Measurements from ENCODE around the gene FAM32A.

DNA sequence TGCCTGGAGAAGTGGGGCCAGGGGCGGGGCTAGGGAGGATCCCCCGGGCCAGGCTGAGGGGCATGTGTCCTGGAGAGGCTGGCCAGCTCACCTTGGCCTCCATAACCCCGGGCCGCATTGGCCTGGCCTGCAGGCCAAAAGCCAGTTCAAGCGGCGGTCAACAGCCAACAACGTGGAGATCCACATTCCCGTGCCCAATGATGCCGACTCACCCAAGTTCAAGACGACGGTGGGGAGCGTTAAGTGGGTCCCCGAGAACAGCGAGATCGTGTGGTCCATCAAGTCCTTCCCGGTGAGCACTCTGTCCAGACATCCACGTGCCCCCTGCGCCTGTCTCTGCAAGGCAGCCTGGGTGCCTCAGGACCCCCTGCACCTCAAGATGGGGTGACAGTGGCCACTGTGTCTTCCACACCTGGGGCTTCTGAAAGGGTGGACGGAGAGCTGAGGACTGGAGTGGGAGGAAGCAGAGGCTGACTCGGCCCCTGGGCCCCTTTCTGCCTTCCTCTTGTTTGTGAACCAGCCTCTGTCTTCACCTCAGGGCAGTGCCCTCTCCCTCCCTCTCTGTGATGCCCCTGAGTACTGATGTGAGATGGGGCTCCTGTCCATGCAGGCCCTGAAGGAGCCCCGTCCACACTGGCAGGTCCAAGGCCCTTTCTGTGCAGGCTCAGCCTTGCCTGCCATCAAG lies 43.6 kb downstream of the FAM32A start:
- TF ChIP-seq, protein P1, sequence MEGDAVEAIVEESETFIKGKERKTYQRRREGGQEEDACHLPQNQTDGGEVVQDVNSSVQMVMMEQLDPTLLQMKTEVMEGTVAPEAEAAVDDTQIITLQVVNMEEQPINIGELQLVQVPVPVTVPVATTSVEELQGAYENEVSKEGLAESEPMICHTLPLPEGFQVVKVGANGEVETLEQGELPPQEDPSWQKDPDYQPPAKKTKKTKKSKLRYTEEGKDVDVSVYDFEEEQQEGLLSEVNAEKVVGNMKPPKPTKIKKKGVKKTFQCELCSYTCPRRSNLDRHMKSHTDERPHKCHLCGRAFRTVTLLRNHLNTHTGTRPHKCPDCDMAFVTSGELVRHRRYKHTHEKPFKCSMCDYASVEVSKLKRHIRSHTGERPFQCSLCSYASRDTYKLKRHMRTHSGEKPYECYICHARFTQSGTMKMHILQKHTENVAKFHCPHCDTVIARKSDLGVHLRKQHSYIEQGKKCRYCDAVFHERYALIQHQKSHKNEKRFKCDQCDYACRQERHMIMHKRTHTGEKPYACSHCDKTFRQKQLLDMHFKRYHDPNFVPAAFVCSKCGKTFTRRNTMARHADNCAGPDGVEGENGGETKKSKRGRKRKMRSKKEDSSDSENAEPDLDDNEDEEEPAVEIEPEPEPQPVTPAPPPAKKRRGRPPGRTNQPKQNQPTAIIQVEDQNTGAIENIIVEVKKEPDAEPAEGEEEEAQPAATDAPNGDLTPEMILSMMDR (IDR thresholded peaks at IDR 0.05; ENCODE audit: low read depth, low read length), result no peak
- TF ChIP-seq EZH2phosphoT487 (IDR thresholded peaks at IDR 0.05; ENCODE audit: low read depth), result no peak
